Adrenal gland (tissue), 12 donors: Measurements from ENCODE around the gene COL23A1. TPM values are rescaled to one million over a fixed set of nuclear protein-coding genes. Genes with fewer than 3 reads are reported as not detected.

ENCODE experiments used
- DNase-seq, 7 donors: peaks; one replicate each; pipeline ENCODE4 v3.0.0-alpha.2; 2019 to 2020
- H3K27ac ChIP-seq, 5 donors: fragments of 200-600 bp; sonication (generic) in 4 of 5; 1 replicate in 3 of 5; 2 replicates in 2 of 5; pipeline versions ENCODE4 v1.5.1 to v1.8.0; 2016 to 2020; ENCODE audit warnings: mild to moderate bottlenecking in 1 of 5
- H3K27me3 ChIP-seq: fragments of 200-600 bp; 2 replicates; pipeline ENCODE4 v1.8.0; 2021
- H3K36me3 ChIP-seq, 2 donors: fragments of 200-600 bp; replicated peaks in 1 of 2; 1 replicate in 1 of 2; 2 replicates in 1 of 2; pipeline versions ENCODE4 v1.5.1 to v1.8.0; 2018 to 2022
- H3K4me1 ChIP-seq, 2 donors: fragments of 200-600 bp; replicated peaks in 1 of 2; 1 replicate in 1 of 2; 2 replicates in 1 of 2; pipeline versions ENCODE4 v1.5.1 to v1.8.0; 2018 to 2021
- H3K4me3 ChIP-seq, 4 donors: fragments of 200-600 bp; sonication (generic) in 3 of 4; one replicate each; pipeline ENCODE4 v1.5.1; 2016 to 2018
- H3K9me3 ChIP-seq, 3 donors: fragments of 200-600 bp; sonication (generic) in 1 of 3; replicated peaks in 1 of 3; 1 replicate in 2 of 3; 2 replicates in 1 of 3; pipeline versions ENCODE4 v1.5.1 to v1.8.0; 2016 to 2021
- CTCF ChIP-seq, 6 experiments: fragments of 450-650 bp in 4 of 6; fragments of 200-600 bp in 2 of 6; sonication (generic) in 1 of 6; IDR thresholded peaks; 1 replicate in 5 of 6; 2 replicates in 1 of 6; pipeline versions ENCODE4 v1.5.1 to v1.8.0; 2016 to 2021; ENCODE audit warnings: antibody characterized with exemption in 6 of 6, mild to moderate bottlenecking in 2 of 6, moderate library complexity in 1 of 6
- POLR2A ChIP-seq, 2 donors: fragments of 450-650 bp; IDR thresholded peaks; one replicate each; pipeline ENCODE4 v1.6.1; 2017; ENCODE audit warnings: antibody characterized with exemption in 2 of 2, mild to moderate bottlenecking in 2 of 2, moderate library complexity in 1 of 2
- WGBS, 4 donors: extraction: QIAGEN DNeasy Blood & Tissue Kit in 2 of 4; methylation state at CpG; one replicate each; pipeline versions ENCODE4 v1.1.5 to v1.1.7; 2013 to 2017; 5-methylcytosine and 5-hydroxymethylcytosine counted together
- intact Hi-C, 2 donors: fragments of 100-400 bp; cut with DNase I; formaldehyde crosslinking; loops; one replicate each; pipeline versions ENCODE4 v1.14.1 to v1.15.0; 2022 to 2023
- polyA plus RNA-seq, 3 donors: library from polyadenylated mRNA; stranded (reverse); fragments of 200-250 nt in 2 of 3; fragments of 350-450 nt in 1 of 3; fragmentation: Illumina TruSeq in 1 of 3; extraction: RNeasy Lipid Tissue Mini Kit (QIAGEN cat#74804) in 1 of 3; gene quantifications; one replicate each; pipeline ENCODE4 v1.2.3, GENCODE V29; 2013 to 2014
- total RNA-seq, 9 donors: library from RNA; depleted of rRNA in 4 of 9; stranded (reverse); fragments of >200 nt in 4 of 9; fragments of 120-200 nt in 1 of 9; fragmentation: NEBNext Ultra II Directional in 1 of 9; extraction: Animal tissue kit (Norgen Biotek cat#: 25700) in 1 of 9; gene quantifications; one replicate each; pipeline versions ENCODE4 v1.1.0 to v1.2.4, GENCODE V29; 2013 to 2023
- donor health status: healthy with polysubstance abuse.
- donor health status: Bipolar disorder and iron deficiency.
- donor health status: DM: yes; HTN: yes; CAD: no.
- donor health status: DM: no; HTN: no; CAD: no.
- donor health status: DM: no; HTN: no; CAD: no.
- donor health status: DM: yes; HTN: yes; CAD: no.

The COL23A1 gene
- total and polyA plus RNA-seq, 12 donors, result 0.09 to 4.4 (median 0.88) TPM

- no peaks in the 10 kb centered on the region for H3K36me3 ChIP-seq
- no peak overlapping the region for H3K27ac ChIP-seq
- no peaks in the 10 kb centered on the region for H3K4me1 ChIP-seq
- no peaks in the 10 kb centered on the region for H3K27me3 ChIP-seq
- DNase-seq, result no peak
- 79 to 83% (median 81%) methylated on average over 21 to 23 of the region's 23 CpGs for WGBS, 4 donors
- no peak for TF ChIP-seq POLR2A (IDR thresholded peaks at IDR 0.05)
- TF ChIP-seq CTCF (IDR thresholded peaks at IDR 0.05), result no peak
- no peaks in the 10 kb centered on the region for H3K9me3 ChIP-seq
- intact Hi-C loops, result no loop called here
- H3K4me3 ChIP-seq, result no peak overlapping the region
These were observed 74.3 kb downstream of the COL23A1 start for GRCh38 chr5:178515776-178516503.

- intact Hi-C loops, result no loop called here
- Histone ChIP-seq H3K27me3 (no peaks in the 10 kb centered on the region), H3K4me3 (no peak overlapping the region), H3K27ac (no peak overlapping the region), H3K4me1 (no peaks in the 10 kb centered on the region), H3K9me3 (no peaks in the 10 kb centered on the region), H3K36me3 (no peaks in the 10 kb centered on the region)
- DNase-seq, result no peak
- 73 to 83% (median 81%) methylated on average over 4 to 6 of the region's 6 CpGs for WGBS, 4 donors
- no peak for TF ChIP-seq CTCF (IDR thresholded peaks at IDR 0.05)
- TF ChIP-seq POLR2A (IDR thresholded peaks at IDR 0.05), result no peak
These were observed 75.3 kb downstream of the COL23A1 start for GRCh38 chr5:178514851-178515418.

- intact Hi-C loops, result no loop called here
- H3K4me3 ChIP-seq, result no peak overlapping the region
- H3K27me3 ChIP-seq, result no peaks in the 10 kb centered on the region
- H3K4me1 ChIP-seq, result no peaks in the 10 kb centered on the region
- H3K9me3 ChIP-seq, result no peaks in the 10 kb centered on the region
- H3K27ac ChIP-seq, result no peak overlapping the region
- 54 to 63% (median 59%) methylated on average over 3 of the region's 3 CpGs for WGBS, 4 donors
- TF ChIP-seq POLR2A (IDR thresholded peaks at IDR 0.05), result no peak
- no peak for TF ChIP-seq CTCF (IDR thresholded peaks at IDR 0.05)
- H3K36me3 ChIP-seq, result no peaks in the 10 kb centered on the region
- DNase-seq, result no peak
These were observed 79.0 kb downstream of the COL23A1 start for GRCh38 chr5:178511172-178511571.

- H3K4me1 ChIP-seq, result no peaks in the 10 kb centered on the region
- no peak for TF ChIP-seq POLR2A (IDR thresholded peaks at IDR 0.05)
- TF ChIP-seq CTCF (IDR thresholded peaks at IDR 0.05), result no peak
- 77 to 78% (median 78%) methylated on average over 15 of the region's 15 CpGs for whole genome bisulfite sequencing, 4 donors
- H3K4me3 ChIP-seq, result no peak overlapping the region
- H3K9me3 ChIP-seq, result no peaks in the 10 kb centered on the region
- H3K27ac ChIP-seq, result no peak overlapping the region
- H3K27me3 ChIP-seq, result no peaks in the 10 kb centered on the region
- no peaks in the 10 kb centered on the region for H3K36me3 ChIP-seq
- DNase-seq, result no peak
- intact Hi-C loops, result no loop called here
These were observed 80.6 kb downstream of the COL23A1 start for GRCh38 chr5:178509491-178510057.
